MV-4-11 (cell line): ENCODE measurements around the gene PALLD.
"Not testable (repeated sequence)": the region's sequence is repeated elsewhere in the genome, so short reads cannot be mapped to it uniquely, and the experiment has no call there.

Experiments used
- DNase-seq: peaks from one replicate; lab custom pipeline; 2025; lab: John Stamatoyannopoulos, UW

The PALLD gene

DNA sequence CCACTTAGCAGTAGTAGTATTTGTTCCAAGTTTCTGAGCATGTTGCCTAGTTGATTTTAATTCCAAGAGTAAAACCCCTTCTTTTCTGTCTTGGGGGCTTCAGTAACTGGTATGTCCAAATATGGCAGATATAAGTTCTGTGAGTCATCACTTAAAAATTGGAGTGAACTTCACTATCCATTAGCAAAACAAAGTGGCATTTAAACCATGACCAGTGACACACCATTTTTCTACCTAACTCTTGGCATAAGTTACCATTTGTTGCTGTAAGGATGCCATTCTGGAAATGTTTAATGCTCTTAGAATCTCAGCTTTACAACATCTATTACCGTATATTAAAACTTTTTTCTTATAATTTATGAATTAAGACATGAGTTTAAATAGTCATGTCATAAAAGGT lies 411.2 kb downstream of the PALLD start:
- DNase-seq = no peak

DNA sequence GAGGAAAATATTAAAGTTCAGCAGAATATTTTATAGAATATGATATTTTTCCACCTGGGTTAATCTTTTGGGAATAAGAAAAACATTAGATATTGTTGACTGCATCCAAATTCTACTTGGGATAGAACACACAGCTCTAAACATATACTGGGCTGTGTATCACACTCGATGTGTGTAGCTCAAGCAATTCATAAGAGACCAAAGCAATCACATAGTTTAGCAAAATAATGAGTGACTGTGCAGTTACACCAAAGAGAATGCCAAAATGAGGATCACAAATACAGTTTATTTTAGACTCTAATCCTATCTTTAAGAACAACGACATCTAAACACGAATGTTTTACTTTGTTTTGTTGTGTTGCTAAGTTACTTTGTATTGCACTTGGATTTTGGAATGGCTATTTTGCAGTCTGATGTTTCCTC lies 412.0 kb downstream of the PALLD start:
- DNase-seq = no peak

DNA sequence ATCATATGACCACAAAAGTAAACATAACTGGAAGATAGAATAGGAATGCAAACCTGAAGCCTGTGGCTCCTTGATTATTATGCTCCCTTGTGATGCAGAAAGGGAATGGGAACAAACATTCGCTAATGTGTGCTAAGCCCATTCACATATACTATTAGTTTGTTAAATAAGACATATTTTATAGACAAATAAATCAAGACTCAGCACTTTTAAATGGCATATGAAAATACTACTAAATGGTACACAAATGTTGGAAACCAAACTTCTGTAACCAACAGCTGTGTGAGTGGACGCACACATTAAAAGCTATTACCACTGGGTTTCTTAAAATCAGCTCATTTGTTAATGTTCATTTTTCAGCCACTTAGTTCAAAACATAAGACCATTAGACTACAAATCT lies 417.2 kb downstream of the PALLD start:
- no peak for DNase-seq

DNA sequence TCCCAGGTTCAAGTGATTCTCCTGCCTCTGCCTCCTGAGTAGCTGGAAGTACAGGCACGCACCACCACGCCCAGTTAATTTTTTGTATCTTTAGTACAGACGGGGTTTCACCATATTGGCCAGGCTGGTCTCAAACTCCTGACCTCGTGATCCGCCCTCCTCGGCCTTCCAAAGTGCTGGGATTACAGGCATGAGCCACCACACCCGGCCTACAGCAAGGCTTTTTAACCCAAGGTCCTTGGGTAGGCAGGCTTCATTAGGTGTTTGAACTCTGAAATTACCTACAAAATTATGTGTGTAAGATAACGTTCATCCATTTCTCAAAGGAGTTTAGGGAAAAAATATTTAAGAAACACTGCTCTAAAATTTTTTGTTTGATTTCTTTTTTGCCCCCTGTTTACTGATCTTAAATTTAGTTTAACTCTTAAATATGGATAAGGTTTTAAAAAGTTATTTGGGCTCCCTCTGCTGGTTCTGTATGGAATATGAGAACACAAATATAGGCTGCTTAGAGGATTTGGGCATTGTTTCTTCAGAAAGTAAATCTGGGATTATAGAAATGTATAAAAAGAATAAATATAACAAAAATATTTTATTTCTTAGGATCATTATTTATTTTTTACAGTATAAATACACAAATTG lies 420.4 kb downstream of the PALLD start:
- peak; percentile 44 for DNase-seq

DNA sequence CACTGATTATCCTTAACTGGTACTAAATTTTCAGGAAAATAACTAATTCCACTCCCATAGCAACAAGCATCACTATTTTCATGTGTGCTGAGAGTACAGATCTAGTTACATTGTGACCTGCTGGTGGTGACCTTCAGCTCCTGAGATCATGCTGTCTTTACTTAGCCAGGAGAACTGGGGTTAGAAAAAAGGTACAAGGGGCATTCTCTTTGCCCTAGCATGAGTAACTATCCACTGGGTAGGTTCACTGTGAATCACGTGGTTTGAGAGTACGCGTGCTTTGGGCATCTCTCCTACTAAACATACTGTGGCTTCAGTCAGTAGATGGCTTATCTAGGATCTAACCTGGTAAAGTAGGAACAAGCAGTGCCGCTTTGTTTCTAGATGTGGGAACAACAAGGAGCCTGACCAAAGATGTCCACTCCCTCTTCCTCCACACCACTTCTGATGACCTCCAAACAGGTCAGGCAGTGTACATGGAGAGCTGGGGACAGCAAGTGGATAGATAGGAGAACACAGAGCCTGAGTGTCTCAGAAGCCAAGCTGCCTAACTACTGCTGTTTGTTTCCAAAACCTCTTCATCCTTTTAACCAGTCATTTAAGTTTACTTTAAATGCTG lies 423.0 kb downstream of the PALLD start:
- DNase-seq = no peak

DNA sequence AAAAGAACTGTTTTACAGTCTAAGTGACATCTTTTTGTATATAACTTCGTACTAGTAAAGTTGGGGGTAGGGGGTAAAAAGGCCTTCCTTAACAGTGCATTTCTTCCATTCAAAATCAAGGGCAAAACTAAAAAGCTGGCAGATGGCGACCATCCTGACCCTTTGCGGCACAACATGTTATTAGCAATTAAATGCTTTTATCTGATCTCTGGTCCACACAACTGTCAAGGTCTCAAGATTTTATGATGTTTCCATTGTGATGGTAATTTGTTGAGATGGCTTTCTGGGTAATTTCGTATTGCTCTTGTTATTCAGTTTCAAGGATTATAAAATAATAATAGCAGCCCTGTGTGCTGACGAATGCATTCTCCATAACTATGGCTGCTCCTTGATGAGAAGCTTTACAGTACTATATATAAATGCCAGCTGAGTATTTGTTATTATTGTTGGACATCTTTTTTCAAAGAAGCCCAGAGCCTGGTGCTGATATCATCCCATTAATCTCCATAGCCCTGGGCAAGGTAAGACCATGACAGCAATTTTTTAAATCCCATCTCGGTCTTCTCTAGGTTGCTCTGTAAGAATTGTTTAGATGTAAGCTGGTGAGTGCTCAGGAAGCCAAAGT lies 423.7 kb downstream of the PALLD start:
- no peak for DNase-seq

DNA sequence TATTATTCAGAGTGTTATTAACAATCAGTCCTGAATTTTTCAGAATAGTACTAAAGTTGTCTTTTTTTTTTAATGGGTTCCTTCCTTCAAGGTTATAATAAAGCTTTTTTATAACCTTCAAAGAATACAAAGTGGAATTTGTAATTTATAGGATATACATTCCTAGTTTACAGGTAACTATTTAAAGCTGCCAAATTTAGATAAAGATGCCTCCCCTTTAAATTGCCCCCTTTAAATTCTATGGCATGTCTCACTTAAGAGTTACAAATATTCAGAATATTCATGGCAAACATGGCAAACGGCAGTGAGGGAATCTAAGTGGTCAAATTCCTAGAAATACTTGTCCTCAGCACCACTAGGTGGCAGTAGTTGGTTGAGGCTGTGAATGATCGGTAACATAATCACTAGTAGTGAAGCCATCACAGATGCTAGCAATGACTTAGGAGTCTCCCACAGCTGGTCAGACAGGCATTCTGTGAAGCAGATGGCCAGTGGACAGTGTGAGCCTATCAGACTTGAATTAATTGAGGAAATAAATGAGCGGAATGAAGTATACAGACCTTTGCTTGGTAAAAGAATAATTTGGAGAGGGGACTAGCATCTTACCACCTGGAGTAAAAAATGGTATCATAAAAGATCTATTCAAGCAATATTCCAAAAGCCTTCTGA lies 426.8 kb downstream of the PALLD start:
- peak; percentile 56 for DNase-seq

DNA sequence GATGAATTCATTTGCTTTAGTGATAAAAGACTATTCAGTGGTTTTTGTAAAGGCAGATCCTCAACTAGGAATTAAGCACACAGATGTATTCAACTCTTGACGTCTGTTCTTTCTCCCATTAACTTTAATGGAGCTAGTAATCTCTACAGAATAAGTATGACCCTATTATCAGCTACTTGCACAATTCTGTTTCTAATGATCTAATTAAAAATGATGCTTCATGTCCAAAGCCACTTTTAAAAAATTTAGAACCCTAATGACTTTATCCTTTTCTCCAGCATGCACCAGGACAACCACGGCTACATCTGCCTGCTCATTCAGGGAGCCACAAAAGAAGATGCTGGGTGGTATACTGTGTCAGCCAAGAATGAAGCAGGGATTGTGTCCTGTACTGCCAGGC lies 427.8 kb downstream of the PALLD start:
- no peak for DNase-seq

DNA sequence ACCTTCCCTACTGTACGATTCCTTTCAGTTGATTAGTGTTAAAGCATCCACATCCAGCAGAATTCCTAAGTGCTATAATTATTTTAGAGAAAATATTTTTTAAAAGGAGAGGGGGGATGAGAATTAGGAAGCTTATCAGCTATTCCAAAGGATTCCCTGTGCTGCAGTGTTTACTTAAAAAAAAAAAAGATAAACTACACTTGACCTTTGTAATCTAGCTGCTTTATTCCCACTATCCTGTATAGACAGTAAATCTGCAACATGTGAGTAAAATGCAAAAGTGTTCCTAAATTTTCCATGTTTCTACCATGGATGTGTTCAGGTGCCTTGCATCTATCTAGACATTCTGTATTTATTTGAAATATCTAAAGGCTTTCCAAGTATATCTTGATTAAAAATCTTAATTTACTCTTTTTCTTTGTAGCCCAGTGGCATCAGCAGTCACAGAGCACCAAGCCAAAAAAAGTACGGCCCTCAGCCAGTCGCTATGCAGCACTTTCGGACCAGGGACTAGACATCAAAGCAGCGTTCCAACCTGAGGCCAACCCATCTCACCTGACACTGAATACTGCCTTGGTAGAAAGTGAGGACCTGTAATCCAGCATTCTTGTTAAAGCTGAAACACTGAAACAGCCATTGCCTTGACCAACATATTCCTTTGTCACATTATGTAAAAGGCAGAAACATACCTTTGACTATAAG lies 429.1 kb downstream of the PALLD start:
- DNase-seq = no peak

DNA sequence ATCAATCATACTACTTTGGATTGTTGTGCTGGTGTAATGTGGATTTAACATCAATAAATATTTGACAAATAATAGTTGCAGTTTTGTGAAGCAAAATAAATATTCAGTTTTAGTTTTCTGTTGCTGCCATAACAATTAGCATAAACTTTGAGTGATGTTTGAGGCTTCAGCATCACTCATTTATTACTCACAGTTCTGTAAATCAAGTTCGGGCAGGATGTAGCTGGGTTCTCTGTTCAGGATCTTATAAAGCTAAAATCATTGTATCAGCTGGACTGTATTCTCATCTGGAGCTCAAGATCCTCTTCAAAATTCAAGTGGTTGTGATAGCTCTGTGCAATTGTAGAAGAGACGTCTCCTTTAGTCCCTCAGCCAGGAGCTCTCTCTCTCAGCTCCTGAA lies 431.5 kb downstream of the PALLD start:
- DNase-seq = no peak

DNA sequence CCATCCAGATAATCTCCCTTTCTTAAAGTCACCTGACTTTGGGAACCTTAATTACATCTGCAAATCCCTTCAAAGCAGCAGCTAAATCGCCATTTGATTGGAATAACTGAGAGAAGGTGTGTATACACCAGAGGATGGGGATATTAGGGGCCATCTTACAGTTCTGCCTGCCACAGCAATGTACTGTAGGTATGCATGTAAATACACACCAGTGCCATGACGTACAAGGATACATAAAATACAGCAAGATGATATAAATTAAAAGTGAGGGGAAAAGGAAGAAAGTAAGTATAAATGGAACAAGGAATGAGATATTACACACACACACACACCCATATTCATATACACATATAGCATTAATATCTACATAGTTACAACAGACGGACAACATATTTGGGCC lies 432.0 kb downstream of the PALLD start:
- no peak for DNase-seq

DNA sequence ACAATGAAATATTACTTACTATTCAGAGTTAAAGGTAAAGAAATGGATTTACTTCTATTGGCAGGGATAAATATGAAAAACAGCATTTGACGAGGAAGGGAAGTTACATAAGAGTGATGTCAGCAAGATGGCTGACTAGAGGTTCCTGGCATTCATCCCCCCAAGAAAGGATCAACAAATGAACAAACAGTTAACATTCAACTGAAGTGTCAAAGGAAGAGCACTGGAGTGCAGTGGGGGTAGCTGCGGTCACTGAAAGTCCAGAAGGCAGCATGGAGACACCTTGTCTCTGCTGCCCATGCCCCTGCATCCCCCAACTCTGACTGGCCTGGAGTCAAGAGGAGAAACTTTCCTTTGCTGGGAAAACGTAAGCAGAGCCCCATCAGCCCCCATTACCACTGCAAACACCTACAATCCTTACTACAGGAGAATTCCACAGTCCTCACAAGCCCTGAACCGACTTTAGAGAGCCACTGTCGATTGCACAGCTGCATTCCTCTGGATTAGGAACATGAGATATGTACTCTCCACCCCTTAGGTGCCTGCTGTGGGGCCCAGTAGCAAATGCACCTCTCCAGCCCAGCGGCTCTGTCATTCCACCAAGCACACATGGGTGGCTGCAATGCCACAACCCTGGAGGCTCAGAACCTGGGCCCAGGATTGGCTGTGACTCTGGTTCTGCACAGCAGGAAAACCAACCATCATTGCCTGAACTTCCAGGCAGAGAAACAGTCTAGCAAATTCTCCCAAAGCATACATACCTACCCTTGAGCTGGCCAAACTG lies 433.8 kb downstream of the PALLD start:
- no peak for DNase-seq

DNA sequence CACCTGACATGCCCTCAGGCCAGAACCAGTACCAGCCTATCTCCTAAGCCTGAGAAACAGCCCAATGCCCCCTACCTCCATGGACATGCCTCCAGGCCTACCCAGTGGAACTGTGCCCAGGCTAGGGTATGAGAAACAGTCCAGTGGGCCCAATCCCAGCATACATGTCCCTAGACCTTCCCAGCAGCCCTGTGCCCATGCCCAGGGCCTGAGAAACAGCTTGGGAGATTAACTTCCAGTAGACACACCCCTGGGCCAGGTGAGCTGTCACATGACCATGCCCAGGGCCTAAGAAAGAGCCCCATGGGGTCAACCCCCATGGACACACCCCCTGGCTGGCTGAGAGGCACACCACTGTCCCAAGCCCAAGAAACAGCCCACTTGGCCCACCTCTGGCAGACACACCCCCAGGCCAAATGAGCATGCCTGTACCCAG lies 434.4 kb downstream of the PALLD start:
- DNase-seq = no peak

DNA sequence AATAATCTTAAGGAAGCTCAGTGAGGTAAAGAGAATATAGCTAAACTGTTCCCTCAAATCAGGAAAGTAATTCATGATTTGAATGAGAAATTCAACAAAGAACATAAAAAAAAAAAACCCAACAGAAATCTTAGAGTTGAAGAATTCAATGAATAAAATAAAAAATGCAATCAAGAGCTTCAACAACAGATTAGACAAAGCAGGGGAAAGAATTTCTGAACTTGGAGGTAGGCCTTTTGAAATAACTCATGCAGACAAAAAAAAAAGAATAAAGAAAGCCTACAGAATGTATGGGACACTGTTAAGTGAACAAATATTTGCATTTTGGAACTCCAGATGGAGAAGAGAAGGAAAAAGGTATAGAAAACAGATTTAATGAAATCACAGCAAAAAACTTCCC lies 435.3 kb downstream of the PALLD start:
- DNase-seq = no peak

DNA sequence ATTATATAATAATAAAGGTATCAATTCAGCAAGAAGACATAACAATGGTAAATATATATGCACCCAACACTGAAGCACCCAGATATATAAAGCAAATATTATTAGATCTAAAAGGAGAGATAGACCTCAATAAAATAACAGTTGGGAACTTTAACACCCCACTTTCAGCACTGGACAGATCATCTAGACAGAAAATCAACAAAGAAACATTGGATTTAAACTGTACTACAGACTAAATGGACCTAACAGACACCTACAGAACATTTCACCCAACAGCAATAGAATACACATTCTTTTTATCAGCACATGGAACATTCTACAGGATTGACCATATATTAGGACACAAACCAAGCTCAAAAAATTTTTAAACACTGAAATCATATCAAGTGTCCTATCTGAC lies 436.6 kb downstream of the PALLD start:
- DNase-seq = no peak

DNA sequence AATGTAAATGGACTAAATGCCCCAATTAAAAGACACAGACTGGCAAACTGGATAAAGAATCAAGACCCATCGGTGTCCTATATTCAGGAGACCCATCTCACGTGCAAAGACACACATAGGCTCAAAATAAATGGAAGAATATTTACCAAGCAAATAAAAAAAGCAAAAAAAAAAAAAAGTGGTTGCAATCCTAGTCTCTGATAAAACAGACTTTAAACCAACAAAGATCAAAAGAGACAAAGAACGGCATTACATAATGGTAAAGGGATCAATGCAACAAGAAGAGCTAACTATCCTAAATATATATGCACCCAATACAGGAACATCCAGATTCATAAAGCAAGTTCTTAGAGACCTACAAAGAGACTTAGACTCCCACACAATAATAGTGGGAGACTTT lies 440.6 kb downstream of the PALLD start:
- not testable (repeated sequence) for DNase-seq

DNA sequence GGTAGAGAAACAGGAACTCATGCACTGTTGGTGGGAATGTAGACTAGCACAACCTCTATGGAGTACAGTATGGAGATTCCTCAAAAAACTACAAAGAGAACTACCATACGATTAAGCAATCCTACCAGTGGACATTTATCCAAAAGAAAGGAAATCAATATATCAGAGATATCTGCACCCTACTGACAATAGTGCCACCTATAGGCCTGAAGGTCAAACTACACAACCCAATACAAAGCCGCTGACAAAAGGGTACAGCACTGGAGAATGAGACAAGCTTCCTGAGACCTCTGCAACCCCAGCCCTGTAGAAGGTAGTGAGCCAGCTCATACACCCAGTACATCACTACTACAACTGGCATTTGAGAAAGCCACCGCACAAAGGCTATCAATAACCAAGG lies 446.1 kb downstream of the PALLD start:
- DNase-seq = no peak

DNA sequence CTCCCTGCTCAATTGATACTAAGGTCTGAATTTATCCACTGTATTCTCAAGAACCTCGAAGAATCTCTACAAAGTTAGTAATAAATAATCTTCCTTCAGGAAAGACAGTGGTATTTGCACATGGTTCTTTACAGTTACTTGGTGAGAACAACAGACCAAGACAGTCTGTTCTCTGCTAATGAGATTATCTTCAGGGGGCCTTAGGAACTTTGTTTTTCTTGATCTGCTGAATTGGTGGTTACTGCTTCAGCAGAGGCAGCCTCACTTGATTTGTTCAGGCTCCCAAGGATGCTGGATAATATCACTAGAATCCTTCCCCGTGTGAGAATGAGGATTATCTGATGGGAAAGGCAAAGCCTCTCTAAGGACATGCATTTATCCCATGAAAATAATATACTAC lies 448.4 kb downstream of the PALLD start:
- no peak for DNase-seq

DNA sequence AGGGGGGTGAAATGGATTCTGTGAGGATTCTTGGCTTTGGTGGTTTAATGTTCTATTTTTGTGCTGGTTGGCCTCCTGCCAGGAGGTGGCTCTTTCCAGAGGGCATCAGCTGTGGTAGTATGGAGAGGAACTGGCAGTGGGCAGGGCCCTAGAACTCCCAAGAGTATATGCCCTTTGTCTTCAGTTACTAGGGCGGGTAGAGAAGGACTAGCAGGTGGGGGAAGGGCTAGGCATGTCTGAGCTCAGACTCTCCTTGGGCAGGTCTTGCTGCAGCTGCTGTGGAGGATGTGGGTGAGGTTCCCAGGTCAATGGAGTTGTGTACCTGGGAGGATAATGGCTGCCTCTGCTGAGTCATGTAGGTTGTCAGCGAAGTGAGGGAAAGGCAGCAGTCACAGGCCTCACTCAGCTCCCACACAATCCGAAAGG lies 456.0 kb downstream of the PALLD start:
- not testable (repeated sequence) for DNase-seq

DNA sequence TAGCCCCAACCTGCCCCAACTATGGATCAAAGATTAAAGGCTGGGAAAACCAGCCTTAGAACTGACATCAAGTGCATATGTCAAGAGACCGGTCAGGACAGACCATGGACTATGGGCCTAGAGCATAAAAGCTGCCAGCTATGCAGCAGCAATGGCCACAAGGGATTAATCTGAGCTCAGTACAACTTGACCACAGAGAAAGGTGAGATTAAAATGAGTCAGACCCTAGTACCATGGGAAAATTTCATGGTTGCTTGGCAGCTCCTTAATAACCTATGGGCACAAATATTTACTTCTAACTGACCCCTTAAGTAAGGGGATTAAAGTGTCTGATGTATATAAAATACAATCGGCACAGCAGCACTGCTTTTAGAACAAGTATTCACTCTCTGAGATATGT lies 458.8 kb downstream of the PALLD start:
- DNase-seq = no peak

DNA sequence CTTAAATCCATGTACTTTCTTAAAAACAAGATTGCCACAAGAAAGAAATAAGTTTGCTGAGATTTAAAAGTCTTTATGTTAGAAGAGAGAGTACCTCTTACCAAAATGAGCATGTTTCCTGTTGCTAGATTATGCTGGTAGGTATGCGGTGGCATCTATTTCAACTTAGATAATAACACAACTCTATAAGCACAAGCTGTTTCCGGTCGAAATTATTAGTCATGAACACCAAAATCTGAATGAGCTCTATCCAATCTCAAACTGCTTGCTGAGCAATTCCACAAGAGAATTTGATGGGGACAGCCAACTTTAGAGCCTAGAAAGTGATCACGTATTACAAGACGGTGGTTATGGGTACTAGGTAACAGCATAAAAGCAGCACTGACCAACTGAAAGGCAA lies 463.9 kb downstream of the PALLD start:
- no peak for DNase-seq

DNA sequence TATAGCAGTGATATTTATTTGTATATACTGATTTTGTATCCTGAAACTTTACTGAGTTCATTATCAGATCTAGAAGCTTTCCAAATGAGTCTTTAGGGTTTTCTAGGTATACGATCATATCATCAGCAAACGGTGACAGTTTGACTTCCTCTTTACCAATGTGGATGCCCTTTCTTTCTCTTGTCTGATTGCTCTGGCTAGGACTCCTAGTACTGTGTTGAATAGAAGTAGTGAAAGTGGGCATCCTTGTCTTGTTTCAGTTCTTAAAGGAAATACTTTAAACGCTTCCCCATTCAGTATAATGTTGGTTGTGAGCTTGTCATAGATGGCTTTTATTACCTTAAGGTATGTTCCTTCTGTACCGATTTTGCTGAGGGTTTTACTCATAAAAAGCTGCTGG lies 475.7 kb downstream of the PALLD start:
- peak; percentile 55 for DNase-seq
